A549 (cell line): ENCODE data around the gene LARGE1. TPM values are rescaled to one million over a fixed set of nuclear protein-coding genes. Genes with fewer than 3 reads are reported as not detected.

ENCODE experiments used
- ATAC-seq, 2 experiments: fragments of 200-7000 bp in 1 of 2; fragments of >200 bp in 1 of 2; cut with Nextera tagmentation in 1 of 2; cut with Tn5 transposase in 1 of 2; 3 replicates each; pipeline versions ENCODE4 v1.8.0 to v1.9.1; 2018 to 2020; ENCODE audit warnings: mild to moderate bottlenecking in 1 of 2, moderate library complexity in 1 of 2
- CTCF ChIA-PET: fragments of 300-600 bp; sonication (Branson Sonifier 250); formaldehyde crosslinking; extraction: SDS; loops from one replicate; lab custom pipeline; 2021; ENCODE audit warnings: antibody characterized with exemption, inconsistent platforms; lab: Yijun Ruan, JAX
- POLR2A ChIA-PET: fragments of 350-600 bp; formaldehyde crosslinking; extraction: SDS; loops from one replicate; lab custom pipeline; 2021; ENCODE audit warnings: antibody characterized with exemption, inconsistent platforms; lab: Yijun Ruan, JAX
- DNase-seq, 2 experiments: peaks; one replicate each; pipeline versions ENCODE4 v3.0.0 to v3.0.0-alpha.2; 2011 to 2016; ENCODE audit warnings: low read depth in 1 of 2, low spot score in 1 of 2
- FAIRE-seq: peaks from 2 replicates; lab custom pipeline; 2011; peaks lifted over from hg19 to GRCh38; lab: Jason Lieb, UNC
- H3K27ac ChIP-seq, 2 experiments: fragments of >200 bp; sonication (Bioruptor Twin); formaldehyde crosslinking; 3 replicates each; pipeline ENCODE4 v1.5.1; 2016 to 2017
- H3K4me1 ChIP-seq: fragments of >200 bp; sonication (Bioruptor Twin); formaldehyde crosslinking; 3 replicates; pipeline ENCODE4 v1.6.1; 2016
- H3K4me2 ChIP-seq: fragments of >200 bp; sonication (Bioruptor Twin); formaldehyde crosslinking; 3 replicates; pipeline ENCODE4 v1.6.1; 2016
- H3K4me3 ChIP-seq: fragments of >200 bp; sonication (Bioruptor Twin); formaldehyde crosslinking; 3 replicates; pipeline ENCODE4 v1.5.1; 2016
- H3K9me3 ChIP-seq: fragments of >200 bp; sonication (Bioruptor Twin); formaldehyde crosslinking; 3 replicates; pipeline ENCODE4 v1.6.1; 2016
- CHD2 ChIP-seq: fragments of 150-350 bp; IDR thresholded peaks from 2 replicates; pipeline ENCODE4 v1.6.1; 2014; ENCODE audit warnings: low read length; ENCODE audit not compliant: partially characterized antibody
- CHD4 ChIP-seq: fragments of 200-600 bp; sonication (generic); IDR thresholded peaks from 2 replicates; pipeline ENCODE4 v1.6.1; 2016; ENCODE audit warnings: antibody characterized with exemption, mild to moderate bottlenecking, borderline replicate concordance
- CTCF ChIP-seq: fragments of >200 bp; sonication (Bioruptor Twin); formaldehyde crosslinking; IDR thresholded peaks from 3 replicates; pipeline ENCODE4 v1.5.1; 2016
- EHF ChIP-seq: fragments of 250-450 bp; sonication (Bioruptor Pico); IDR thresholded peaks from 2 replicates; pipeline ENCODE4 v1.5.0; 2020; ENCODE audit warnings: mild to moderate bottlenecking
- ELK1 ChIP-seq: fragments of 150-350 bp; IDR thresholded peaks from 2 replicates; pipeline ENCODE4 v1.6.1; 2014; ENCODE audit warnings: low read depth, mild to moderate bottlenecking, low read length
- FOXS1 ChIP-seq: fragments of 250-450 bp; sonication (Bioruptor Pico); IDR thresholded peaks from 2 replicates; pipeline ENCODE4 v1.5.0; 2020; ENCODE audit warnings: mild to moderate bottlenecking, moderate library complexity
- GATA3 ChIP-seq: IDR thresholded peaks from 2 replicates; pipeline ENCODE4 v1.6.1; 2012; ENCODE audit warnings: borderline replicate concordance
- HEYL ChIP-seq: fragments of 250-450 bp; sonication (Bioruptor Pico); IDR thresholded peaks from 2 replicates; pipeline ENCODE4 v1.8.0; 2021; ENCODE audit warnings: mild to moderate bottlenecking, moderate library complexity
- JUN ChIP-seq, 2 experiments: fragments of >200 bp; sonication (Bioruptor Twin); formaldehyde crosslinking; IDR thresholded peaks; 2 replicates in 1 of 2; 3 replicates in 1 of 2; pipeline ENCODE4 v1.6.1; 2016 to 2017
- MAFK ChIP-seq: fragments of 450-650 bp; IDR thresholded peaks from 2 replicates; pipeline ENCODE4 v1.6.1; 2014; ENCODE audit not compliant: partially characterized antibody
- MYC ChIP-seq: IDR thresholded peaks from 2 replicates; pipeline ENCODE4 v1.6.1; 2012; ENCODE audit warnings: mild to moderate bottlenecking, inconsistent platforms, low read length, improper control_type of control experiment, borderline replicate concordance
- NR3C1 ChIP-seq: fragments of >200 bp; sonication (Bioruptor Twin); formaldehyde crosslinking; IDR thresholded peaks from 3 replicates; pipeline ENCODE4 v1.6.1; 2017
- POLR2AphosphoS2 ChIP-seq: conservative IDR thresholded peaks from 2 replicates; pipeline ENCODE4 v1.6.1; 2012; ENCODE audit warnings: low read length, improper control_type of control experiment, inconsistent platforms
- RARB ChIP-seq: fragments of 250-450 bp; sonication (Bioruptor Pico); IDR thresholded peaks from 2 replicates; pipeline ENCODE4 v1.8.0; 2021; ENCODE audit warnings: mild to moderate bottlenecking, moderate library complexity
- RFX5 ChIP-seq: fragments of 450-650 bp; IDR thresholded peaks from 2 replicates; pipeline ENCODE4 v1.7.1; 2014; ENCODE audit warnings: antibody characterized with exemption, mild to moderate bottlenecking, moderate library complexity
- USF2 ChIP-seq: fragments of 450-650 bp; IDR thresholded peaks from 2 replicates; pipeline ENCODE4 v1.6.1; 2014; ENCODE audit warnings: antibody characterized with exemption
- ZNF302 ChIP-seq: fragments of 250-450 bp; sonication (Bioruptor Pico); IDR thresholded peaks from 2 replicates; pipeline ENCODE4 v1.9.0; 2021; ENCODE audit warnings: inconsistent platforms, mild to moderate bottlenecking, moderate library complexity
- ZSCAN20 ChIP-seq: fragments of 250-450 bp; sonication (Bioruptor Pico); IDR thresholded peaks from 2 replicates; pipeline ENCODE4 v1.8.0; 2022; ENCODE audit warnings: mild to moderate bottlenecking, moderate library complexity
- WGBS: methylation state at CpG from one replicate; pipeline ENCODE4 v1.1.6; 2017; ENCODE audit errors: missing lambda C conversion rate; 5-methylcytosine and 5-hydroxymethylcytosine counted together
- polyA plus RNA-seq, 4 experiments: library from polyadenylated mRNA; depleted of rRNA in 3 of 4; stranded (reverse); fragments of >200 nt; fragmentation: RNase III in 1 of 4; extraction: RNeasy Plus Mini Kit Qiagen cat#74134 plus additional on column Dnase treatment in 1 of 4; gene quantifications; 2 replicates in 3 of 4; 3 replicates in 1 of 4; pipeline ENCODE4 v1.2.3, GENCODE V29; 2011 to 2017
- TF ChIP-seq, protein P1 (sequence below): fragments of 250-450 bp; sonication (Bioruptor Pico); IDR thresholded peaks from 2 replicates; pipeline ENCODE4 v1.5.0; 2020; ENCODE audit warnings: low read depth, mild to moderate bottlenecking, moderate library complexity
- TF ChIP-seq, protein P2 (sequence below): fragments of >200 bp; sonication (Bioruptor Twin); formaldehyde crosslinking; IDR thresholded peaks from 2 replicates; pipeline ENCODE4 v1.6.1; 2016

The LARGE1 gene
- polyA plus RNA-seq, 2 of the 4 experiments (the other 2 are of a cell fraction), result 2.7 to 5.8 TPM

DNA sequence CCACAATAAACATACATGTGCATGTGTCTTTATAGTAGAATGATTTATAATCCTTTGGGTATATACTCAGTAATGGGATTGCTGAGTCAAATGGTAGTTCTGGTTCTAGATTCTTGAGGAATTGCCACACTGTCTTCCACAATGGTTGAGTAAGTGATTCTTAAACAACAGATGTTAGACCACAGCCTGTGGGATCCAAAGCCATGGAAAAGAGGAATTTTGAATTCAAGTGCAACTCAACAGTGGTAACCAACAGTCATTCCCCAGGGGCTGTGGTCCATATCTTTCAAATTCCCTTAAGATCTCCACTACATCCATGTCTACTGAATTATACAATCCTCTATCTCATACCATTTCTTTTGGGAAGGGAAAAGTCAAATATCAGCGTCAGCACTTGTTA is 321.5 kb downstream of the LARGE1 start:
- 100% methylated on average over 1 of the region's 1 CpG for WGBS
- FAIRE-seq (no peak), ATAC-seq (no peak), DNase-seq (no peak)
- no peak overlapping the region for H3K27ac ChIP-seq
- ChIA-PET CTCF (no interaction called here), POLR2A (no interaction called here)
- no peak overlapping the region for H3K4me2 ChIP-seq
- no peak overlapping the region for H3K4me3 ChIP-seq
- no peaks in the 10 kb centered on the region for H3K4me1 ChIP-seq
- TF ChIP-seq HEYL (CRISPR knock-in tag) (no peak), ZNF302 (no peak), RFX5 (no peak), JUN (IDR thresholded peaks at IDR 0.05) (no peak), GATA3 (no peak), POLR2AphosphoS2 (no peak), CTCF (no peak), MAFK (no peak), ZSCAN20 (no peak), FOXS1 (CRISPR knock-in tag) (no peak), RARB (CRISPR knock-in tag) (no peak), ELK1 (no peak), CHD4 (no peak), NR3C1 (no peak), USF2 (no peak)
- TF ChIP-seq, protein P1, sequence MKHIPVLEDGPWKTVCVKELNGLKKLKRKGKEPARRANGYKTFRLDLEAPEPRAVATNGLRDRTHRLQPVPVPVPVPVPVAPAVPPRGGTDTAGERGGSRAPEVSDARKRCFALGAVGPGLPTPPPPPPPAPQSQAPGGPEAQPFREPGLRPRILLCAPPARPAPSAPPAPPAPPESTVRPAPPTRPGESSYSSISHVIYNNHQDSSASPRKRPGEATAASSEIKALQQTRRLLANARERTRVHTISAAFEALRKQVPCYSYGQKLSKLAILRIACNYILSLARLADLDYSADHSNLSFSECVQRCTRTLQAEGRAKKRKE (CRISPR knock-in tag), result no peak
- TF ChIP-seq, protein P2, sequence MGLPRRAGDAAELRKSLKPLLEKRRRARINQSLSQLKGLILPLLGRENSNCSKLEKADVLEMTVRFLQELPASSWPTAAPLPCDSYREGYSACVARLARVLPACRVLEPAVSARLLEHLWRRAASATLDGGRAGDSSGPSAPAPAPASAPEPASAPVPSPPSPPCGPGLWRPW, result no peak
- H3K9me3 ChIP-seq, result no peaks in the 10 kb centered on the region

- WGBS, result 84% methylated on average over 6 of the region's 6 CpGs
These were observed 322.8 kb downstream of the LARGE1 start for GRCh38 chr22:33597274-33597985.

GRCh38 chr22:33593818-33594217 is 326.5 kb downstream of the LARGE1 start:
- H3K4me3 ChIP-seq, result no peak overlapping the region
- 80% methylated on average over 5 of the region's 5 CpGs for WGBS
- FAIRE-seq (no peak), ATAC-seq (no peak), DNase-seq (no peak)
- ChIA-PET POLR2A (no interaction called here), CTCF (interaction anchor here (1.0 kb wide), 1 partner anchor 14 kb away, joined by 3 read pairs; no protein-coding TSS in a partner anchor)
- H3K9me3 ChIP-seq, result no peaks in the 10 kb centered on the region
- H3K4me2 ChIP-seq, result no peak overlapping the region
- H3K4me1 ChIP-seq, result no peaks in the 10 kb centered on the region
- no peak overlapping the region for H3K27ac ChIP-seq
- no peak for TF ChIP-seq EHF (CRISPR knock-in tag)
- peak; percentile 29 for TF ChIP-seq MAFK

More at GRCh38 chr22:33597274-33597985, 322.8 kb downstream of the LARGE1 start:
- H3K4me2 ChIP-seq, result no peak overlapping the region
- POLR2A ChIA-PET, result no interaction called here
- no peaks in the 10 kb centered on the region for H3K4me1 ChIP-seq
- CTCF ChIA-PET, result interaction anchor here (0.6 to 1.3 kb wide), 2 partner anchors 17 to 297 kb away, joined by 3 read pairs; no protein-coding TSS in a partner anchor
- FAIRE-seq, result no peak
- no peak overlapping the region for H3K27ac ChIP-seq
- no peak overlapping the region for H3K4me3 ChIP-seq
- no peak for TF ChIP-seq MYC
- TF ChIP-seq CHD2, result no peak
- no peaks in the 10 kb centered on the region for H3K9me3 ChIP-seq
- ATAC-seq, result no peak
- DNase-seq, result no peak
